ENCODE results near the gene LSM12.

Gene LSM12

GRCh38 chr17:44095647-44096496 lies 29.4 kb upstream of the LSM12 start:
- DNase-seq (ENCODE audit: low read depth) = no peak

GRCh38 chr17:44095388-44095646 lies 28.8 kb upstream of the LSM12 start:
- no peak for DNase-seq (ENCODE audit: low read depth)

GRCh38 chr17:44094701-44095387 lies 28.4 kb upstream of the LSM12 start:
- DNase-seq (ENCODE audit: low read depth) = no peak

- no peak for DNase-seq (ENCODE audit: low read depth)
Measured at GRCh38 chr17:44093231-44093900, 26.9 kb upstream of the LSM12 start.

- no peak for DNase-seq (ENCODE audit: low read depth)
Measured at GRCh38 chr17:44092051-44092450, 25.6 kb upstream of the LSM12 start.

- DNase-seq (ENCODE audit: low read depth) = no peak
Measured at GRCh38 chr17:44091200-44091997, 24.9 kb upstream of the LSM12 start.

- DNase-seq (ENCODE audit: low read depth) = no peak
Measured at GRCh38 chr17:44088254-44088653, 21.8 kb upstream of the LSM12 start.

- no peak for DNase-seq (ENCODE audit: low read depth)
Measured at GRCh38 chr17:44087319-44087718, 20.8 kb upstream of the LSM12 start.

- peak; percentile 41 for DNase-seq (ENCODE audit: low read depth)
Measured at GRCh38 chr17:44086364-44087311, 20.2 kb upstream of the LSM12 start.

GRCh38 chr17:44085908-44086307 lies 19.4 kb upstream of the LSM12 start:
- DNase-seq (ENCODE audit: low read depth) = no peak

GRCh38 chr17:44084921-44085320 lies 18.4 kb upstream of the LSM12 start:
- no peak for DNase-seq (ENCODE audit: low read depth)

GRCh38 chr17:44084131-44084538 lies 17.7 kb upstream of the LSM12 start:
- no peak for DNase-seq (ENCODE audit: low read depth)

- no peak for DNase-seq (ENCODE audit: low read depth)
Measured at GRCh38 chr17:44083250-44083849, 16.9 kb upstream of the LSM12 start.

GRCh38 chr17:44082256-44082927 lies 15.9 kb upstream of the LSM12 start:
- no peak for DNase-seq (ENCODE audit: low read depth)

GRCh38 chr17:44081681-44082080 lies 15.2 kb upstream of the LSM12 start:
- DNase-seq (ENCODE audit: low read depth) = no peak

GRCh38 chr17:44079877-44080821 lies 13.7 kb upstream of the LSM12 start:
- no peak for DNase-seq (ENCODE audit: low read depth)

- no peak for DNase-seq (ENCODE audit: low read depth)
Measured at GRCh38 chr17:44078412-44078811, 11.9 kb upstream of the LSM12 start.

GRCh38 chr17:44077595-44077909 lies 11.1 kb upstream of the LSM12 start:
- DNase-seq (ENCODE audit: low read depth) = no peak

Measured in stimulated activated CD8-positive, alpha-beta memory T cell treated with anti-CD3 and anti-CD28 coated beads, Interleukin-4, amount 100 ng/mL, for 24 hours (primary cell).